ENCODE data around the gene GALR3. TPM values are rescaled to one million over a fixed set of nuclear protein-coding genes. Genes with fewer than 3 reads are reported as not detected.

GALR3 gene
- total and polyA plus RNA-seq, 5 donors = not detected

GRCh38 chr22:37827056-37827455 is 3.9 kb downstream of the GALR3 start:
- ATAC-seq = peak; percentile 52 to 57

GRCh38 chr22:37830093-37830842 is 7.1 kb downstream of the GALR3 start:
- Histone ChIP-seq H3K4me1 (ENCODE audit: control insufficient read depth, insufficient read depth, low read length) (no peaks in the 10 kb centered on the region), H3K9me3 (ENCODE audit: control insufficient read depth, low read length) (no peaks in the 10 kb centered on the region), H3K4me3 (ENCODE audit: low read length) (no peak overlapping the region), H3K27me3 (ENCODE audit: control insufficient read depth, insufficient read depth) (no peaks in the 10 kb centered on the region), H3K27ac (ENCODE audit: low read length) (no peak overlapping the region)
- DNase-seq = peak in 2 of 3 donors; percentile 21 to 31
- ATAC-seq = no peak
- WGBS = 96% methylated on average over 14 of the region's 14 CpGs
- intact Hi-C loops (cut with DNase I) = no loop called here

More at GRCh38 chr22:37827056-37827455, 3.9 kb downstream of the GALR3 start:
- DNase-seq = peak; percentile 52 to 87 (median 83)
- no peak overlapping the region for H3K4me3 ChIP-seq (ENCODE audit: low read length)
- H3K27me3 ChIP-seq (ENCODE audit: control insufficient read depth, insufficient read depth) = no peaks in the 10 kb centered on the region
- intact Hi-C loops (cut with DNase I) = loop anchor here in 1 of 4 donors (5.0 kb wide), 1 partner anchor 140 kb away; no protein-coding TSS in a partner anchor
- H3K27ac ChIP-seq (ENCODE audit: low read length) = no peak overlapping the region
- no peaks in the 10 kb centered on the region for H3K9me3 ChIP-seq (ENCODE audit: control insufficient read depth, low read length)
- WGBS = 25% methylated on average over 9 of the region's 9 CpGs
- H3K4me1 ChIP-seq (ENCODE audit: control insufficient read depth, insufficient read depth, low read length) = no peaks in the 10 kb centered on the region

- intact Hi-C loops (cut with DNase I) = no loop called here
- H3K4me1 ChIP-seq (ENCODE audit: control insufficient read depth, insufficient read depth, low read length) = no peaks in the 10 kb centered on the region
Observed at GRCh38 chr22:37831472-37831871, 8.3 kb downstream of the GALR3 start.

GRCh38 chr22:37832022-37832857 is 9.1 kb downstream of the GALR3 start:
- 95% methylated on average over 16 of the region's 16 CpGs for WGBS
- H3K27ac ChIP-seq (ENCODE audit: low read length) = no peak overlapping the region
- intact Hi-C loops (cut with DNase I) = no loop called here
- DNase-seq = peak in 1 of 3 donors; percentile 42
- no peaks in the 10 kb centered on the region for H3K27me3 ChIP-seq (ENCODE audit: control insufficient read depth, insufficient read depth)
- no peaks in the 10 kb centered on the region for H3K4me1 ChIP-seq (ENCODE audit: control insufficient read depth, insufficient read depth, low read length)
- no peaks in the 10 kb centered on the region for H3K9me3 ChIP-seq (ENCODE audit: control insufficient read depth, low read length)
- H3K4me3 ChIP-seq (ENCODE audit: low read length) = no peak overlapping the region
- no peak for ATAC-seq

More at GRCh38 chr22:37831472-37831871, 8.3 kb downstream of the GALR3 start:
- H3K27me3 ChIP-seq (ENCODE audit: control insufficient read depth, insufficient read depth) = no peaks in the 10 kb centered on the region
- DNase-seq (peak in 1 of 3 donors; percentile 44), ATAC-seq (no peak)
- no peak overlapping the region for H3K27ac ChIP-seq (ENCODE audit: low read length)
- H3K9me3 ChIP-seq (ENCODE audit: control insufficient read depth, low read length) = no peaks in the 10 kb centered on the region
- H3K4me3 ChIP-seq (ENCODE audit: low read length) = no peak overlapping the region
- WGBS = 96% methylated on average over 11 of the region's 11 CpGs

DNA sequence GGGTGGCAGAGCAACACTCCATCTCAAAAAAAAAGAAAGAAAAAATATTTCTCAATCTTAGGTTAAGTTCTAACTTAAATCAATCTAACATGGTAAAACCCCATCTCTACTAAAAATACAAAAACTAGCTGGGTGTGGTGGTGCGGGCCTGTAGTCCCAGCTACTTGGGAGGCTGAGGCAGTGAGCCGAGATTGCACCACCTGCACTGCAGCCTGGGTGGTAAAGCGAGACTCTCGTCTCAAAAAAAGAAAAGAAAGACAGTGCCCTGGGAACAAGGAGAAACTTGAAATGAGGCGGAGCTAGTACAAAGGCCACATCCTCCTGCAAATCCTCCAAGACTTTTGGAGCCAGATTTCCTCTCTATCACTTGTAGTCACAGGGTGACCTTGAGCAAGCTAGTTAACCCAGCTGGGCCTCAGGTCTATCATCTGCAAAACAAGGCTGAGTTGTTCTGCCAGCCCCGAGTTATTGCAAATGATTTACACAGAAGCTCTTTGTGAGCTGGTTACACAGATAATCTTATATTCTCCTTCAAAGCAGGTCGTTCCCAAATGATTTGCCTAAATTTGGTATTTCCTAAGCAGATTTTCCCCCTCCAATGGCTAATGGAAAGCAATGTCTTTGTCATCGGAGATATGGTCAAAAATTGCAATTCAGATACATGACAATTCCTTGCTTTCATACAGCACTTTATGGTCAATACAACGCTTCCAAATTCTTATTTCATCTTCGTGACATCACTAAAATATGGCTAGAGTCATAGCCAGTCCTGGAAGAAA is 19.0 kb downstream of the GALR3 start:
- 82% methylated on average over 10 of the region's 10 CpGs for WGBS
- intact Hi-C loops (cut with DNase I) = no loop called here
- Histone ChIP-seq H3K4me3 (ENCODE audit: low read length) (no peak overlapping the region), H3K27ac (ENCODE audit: low read length) (no peak overlapping the region), H3K27me3 (ENCODE audit: control insufficient read depth, insufficient read depth) (no peaks in the 10 kb centered on the region), H3K4me1 (ENCODE audit: control insufficient read depth, insufficient read depth, low read length) (peaks cover 5% of the 10 kb centered on the region), H3K9me3 (ENCODE audit: control insufficient read depth, low read length) (no peaks in the 10 kb centered on the region)
- ATAC-seq (no peak), DNase-seq (no peak)

- Histone ChIP-seq H3K27ac (ENCODE audit: low read length) (peak overlapping the region; percentile 49), H3K4me3 (ENCODE audit: low read length) (peak overlapping the region; percentile 69), H3K4me1 (ENCODE audit: control insufficient read depth, insufficient read depth, low read length) (peaks cover 5% of the 10 kb centered on the region), H3K9me3 (ENCODE audit: control insufficient read depth, low read length) (no peaks in the 10 kb centered on the region), H3K27me3 (ENCODE audit: control insufficient read depth, insufficient read depth) (no peaks in the 10 kb centered on the region)
- DNase-seq (peak in 2 of 3 donors; percentile 78 to 81), ATAC-seq (peak; percentile 41 to 52)
- intact Hi-C loops (cut with DNase I) = loop anchor here in 1 of 4 donors (2.0 kb wide), 1 partner anchor 27 kb away; no protein-coding TSS in a partner anchor
- under 1% methylated on average over 46 of the region's 46 CpGs for whole genome bisulfite sequencing
Observed at GRCh38 chr22:37843741-37844089, 20.5 kb downstream of the GALR3 start.

DNA sequence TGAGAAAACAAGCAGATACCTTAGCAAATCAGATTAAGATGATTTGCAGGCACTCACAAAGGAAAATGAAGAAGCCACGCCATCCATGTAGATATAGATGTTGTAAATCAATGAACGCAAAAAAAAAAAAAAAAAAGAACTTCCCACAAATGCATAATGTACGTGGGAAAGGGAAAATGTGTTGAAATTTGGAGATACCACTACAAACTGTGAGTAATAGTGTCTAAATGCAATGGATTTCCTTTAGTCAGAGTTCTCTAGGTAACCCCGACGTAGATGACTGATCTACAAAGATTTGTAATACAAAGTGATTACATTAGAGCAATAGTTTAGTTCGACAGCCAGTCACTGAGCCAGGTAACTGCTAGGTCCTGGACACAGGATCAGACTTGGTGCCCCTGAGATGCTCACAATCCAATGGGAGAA is 21.7 kb downstream of the GALR3 start:
- Histone ChIP-seq H3K27ac (ENCODE audit: low read length) (peak overlapping the region; percentile 45), H3K27me3 (ENCODE audit: control insufficient read depth, insufficient read depth) (no peaks in the 10 kb centered on the region), H3K4me3 (ENCODE audit: low read length) (peak overlapping the region; percentile 51), H3K4me1 (ENCODE audit: control insufficient read depth, insufficient read depth, low read length) (peaks cover 5% of the 10 kb centered on the region), H3K9me3 (ENCODE audit: control insufficient read depth, low read length) (no peaks in the 10 kb centered on the region)
- DNase-seq (no peak), ATAC-seq (no peak)
- WGBS = 85% methylated on average over 6 of the region's 6 CpGs
- intact Hi-C loops (cut with DNase I) = loop anchor here in 1 of 4 donors (2.0 kb wide), 1 partner anchor 28 kb away; no protein-coding TSS in a partner anchor

DNA sequence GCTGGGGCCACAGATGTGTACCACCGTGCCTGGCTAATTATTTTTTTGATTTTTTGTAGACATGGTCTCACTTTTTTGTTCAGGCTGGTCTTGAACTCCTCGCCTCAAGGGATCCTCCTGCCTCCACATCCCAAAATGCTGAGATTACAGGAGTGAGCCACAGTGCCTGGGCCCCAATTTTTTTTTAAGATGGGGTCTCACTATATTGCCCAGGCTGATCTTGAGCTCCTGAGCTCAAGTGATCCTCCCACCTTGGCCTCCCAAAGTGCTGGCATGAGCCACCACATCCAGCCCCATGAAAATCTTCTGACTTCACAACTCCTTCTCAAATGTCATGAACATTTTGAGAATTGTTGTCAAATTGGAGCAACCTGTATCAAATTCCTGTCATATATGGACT is 23.3 kb downstream of the GALR3 start:
- peaks cover 5% of the 10 kb centered on the region for H3K4me1 ChIP-seq (ENCODE audit: control insufficient read depth, insufficient read depth, low read length)
- H3K9me3 ChIP-seq (ENCODE audit: control insufficient read depth, low read length) = no peaks in the 10 kb centered on the region
- WGBS = 91% methylated on average over 2 of the region's 2 CpGs
- DNase-seq = no peak
- H3K4me3 ChIP-seq (ENCODE audit: low read length) = no peak overlapping the region
- intact Hi-C loops (cut with DNase I) = no loop called here
- H3K27me3 ChIP-seq (ENCODE audit: control insufficient read depth, insufficient read depth) = no peaks in the 10 kb centered on the region
- no peak for ATAC-seq
- no peak overlapping the region for H3K27ac ChIP-seq (ENCODE audit: low read length)

DNA sequence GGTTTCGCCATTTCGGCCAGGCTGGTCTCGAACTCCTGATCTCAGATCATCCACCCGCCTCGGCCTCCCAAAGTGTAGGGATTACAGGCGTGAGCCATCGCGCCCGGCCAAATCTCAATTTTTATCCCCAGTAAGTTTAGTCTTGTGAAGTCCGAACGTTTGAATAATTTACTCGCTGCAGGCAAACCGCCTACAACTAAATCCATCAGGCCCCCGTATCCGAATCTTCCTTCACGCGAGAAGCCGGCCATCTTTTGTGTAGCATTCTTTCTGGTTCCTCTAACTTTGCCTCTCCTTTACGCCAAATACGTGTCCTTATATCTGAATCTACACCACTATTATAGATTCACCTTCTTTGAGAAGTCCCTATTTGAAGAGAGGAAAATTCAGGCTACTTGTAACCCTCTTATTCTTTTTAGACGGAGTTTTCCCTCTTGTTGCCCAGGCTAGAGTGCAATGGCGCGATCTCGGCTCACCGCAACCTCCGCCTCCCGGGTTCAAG is 25.5 kb downstream of the GALR3 start:
- ATAC-seq (no peak), DNase-seq (no peak)
- H3K9me3 ChIP-seq (ENCODE audit: control insufficient read depth, low read length) = no peaks in the 10 kb centered on the region
- H3K4me3 ChIP-seq (ENCODE audit: low read length) = peak overlapping the region; percentile 88
- no peaks in the 10 kb centered on the region for H3K4me1 ChIP-seq (ENCODE audit: control insufficient read depth, insufficient read depth, low read length)
- H3K27me3 ChIP-seq (ENCODE audit: control insufficient read depth, insufficient read depth) = no peaks in the 10 kb centered on the region
- peak overlapping the region; percentile 55 for H3K27ac ChIP-seq (ENCODE audit: low read length)
- intact Hi-C loops (cut with DNase I) = no loop called here
- 26% methylated on average over 27 of the region's 27 CpGs for WGBS

- no peaks in the 10 kb centered on the region for H3K4me1 ChIP-seq (ENCODE audit: control insufficient read depth, insufficient read depth, low read length)
- peak within 1 kb of the TSS; percentile 88 for H3K4me3 ChIP-seq (ENCODE audit: low read length)
- WGBS = under 1% methylated on average over 49 of the region's 49 CpGs
- peak within 1 kb of the TSS; percentile 55 for H3K27ac ChIP-seq (ENCODE audit: low read length)
- intact Hi-C loops (cut with DNase I) = no loop called here
- H3K9me3 ChIP-seq (ENCODE audit: control insufficient read depth, low read length) = no peaks in the 10 kb centered on the region
- peak; percentile 92 to 94 for ATAC-seq
- DNase-seq = peak; percentile 90 to 95 (median 95)
- no peaks in the 10 kb centered on the region for H3K27me3 ChIP-seq (ENCODE audit: control insufficient read depth, insufficient read depth)
Observed at GRCh38 chr22:37849089-37849751, 26.0 kb downstream of the GALR3 start, which contains the start of gene EIF3L. Gene EIF3L, plus strand, starts transcription at chr22:37849419. Its CDS starts 31 bp downstream, at chr22:37849450.
